GM19397 (cell line): ENCODE results near the gene CD55.
A peak's percentile ranks its signal among the peaks of the same experiment; 100 is the strongest.

ENCODE experiments used
- ATAC-seq: cut with Tn5 transposase; IDR thresholded peaks from one replicate; pipeline ENCODE4 v1.9.1; 2021; ENCODE audit warnings: mild to moderate bottlenecking, moderate library complexity; ENCODE audit not compliant: unreplicated experiment

CD55 gene

DNA sequence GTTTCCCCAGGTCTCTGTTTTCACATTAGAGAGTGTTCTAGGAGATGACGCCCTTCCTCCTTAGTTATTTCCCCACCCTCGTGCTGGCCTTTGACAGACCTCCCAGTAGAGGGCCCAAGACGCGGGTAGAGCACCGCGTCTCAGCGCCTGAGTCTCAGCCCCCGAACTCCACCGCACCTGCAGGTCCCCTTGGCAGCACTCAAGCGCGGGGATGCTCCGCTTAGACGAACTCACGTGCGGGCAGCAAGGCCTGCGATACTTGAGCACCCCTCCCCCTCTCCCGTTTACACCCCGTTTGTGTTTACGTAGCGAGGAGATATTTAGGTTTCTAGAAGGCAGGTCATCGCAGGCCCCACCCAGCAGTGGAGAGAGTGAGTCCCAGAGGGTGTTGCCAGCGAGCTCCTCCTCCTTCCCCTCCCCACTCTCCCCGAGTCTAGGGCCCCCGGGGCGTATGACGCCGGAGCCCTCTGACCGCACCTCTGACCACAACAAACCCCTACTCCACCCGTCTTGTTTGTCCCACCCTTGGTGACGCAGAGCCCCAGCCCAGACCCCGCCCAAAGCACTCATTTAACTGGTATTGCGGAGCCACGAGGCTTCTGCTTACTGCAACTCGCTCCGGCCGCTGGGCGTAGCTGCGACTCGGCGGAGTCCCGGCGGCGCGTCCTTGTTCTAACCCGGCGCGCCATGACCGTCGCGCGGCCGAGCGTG lies at the start of gene CD55:
CD55 (plus strand) TSS at position 600 of the 711 bp plus-strand sequence; CDS start at position 688, 88 bp downstream.
- peak; percentile 90 for ATAC-seq

DNA sequence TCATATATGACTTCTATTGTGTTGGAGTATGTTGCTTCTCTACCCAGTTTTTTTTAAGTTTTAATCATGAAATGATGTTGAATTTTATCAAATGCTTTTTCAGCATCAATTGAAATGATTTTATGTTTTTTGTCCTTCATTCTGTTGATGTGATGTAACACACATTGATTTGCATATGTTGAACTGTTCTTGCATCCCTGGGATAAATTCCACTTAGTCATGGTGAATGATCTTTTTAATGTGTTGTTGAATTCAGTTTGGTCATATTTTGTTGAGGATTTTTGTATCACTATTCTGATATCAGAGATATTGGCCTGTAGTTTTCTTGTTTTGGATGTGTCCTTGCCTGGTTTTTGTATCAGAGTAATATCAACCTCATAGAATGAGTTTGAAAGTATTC lies 46.6 kb upstream of the CD55 start:
- no peak for ATAC-seq

- ATAC-seq = no peak
These were observed 45.0 kb upstream of the CD55 start for GRCh38 chr1:207276465-207276864.

DNA sequence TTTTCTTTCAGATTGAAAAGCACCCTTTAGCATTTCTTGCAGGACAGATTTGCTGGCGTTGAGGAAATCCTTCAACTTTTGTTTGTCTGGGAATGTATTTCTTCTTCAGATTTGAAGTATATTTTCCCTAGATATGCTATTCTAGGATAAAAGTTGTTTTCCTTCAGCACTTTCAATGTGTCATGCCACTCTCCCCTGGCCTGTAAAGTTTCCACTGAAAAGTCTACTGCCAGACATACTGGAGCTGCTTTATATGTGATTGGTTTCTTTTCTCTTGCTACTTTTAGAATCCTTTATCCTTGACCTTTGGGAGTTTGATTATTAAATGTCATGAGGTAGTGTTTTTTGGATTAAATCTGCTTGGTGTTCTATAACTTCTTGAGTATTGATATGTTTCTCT lies 44.2 kb upstream of the CD55 start:
- ATAC-seq = no peak

GRCh38 chr1:207279652-207280051 lies 41.8 kb upstream of the CD55 start:
- no peak for ATAC-seq

DNA sequence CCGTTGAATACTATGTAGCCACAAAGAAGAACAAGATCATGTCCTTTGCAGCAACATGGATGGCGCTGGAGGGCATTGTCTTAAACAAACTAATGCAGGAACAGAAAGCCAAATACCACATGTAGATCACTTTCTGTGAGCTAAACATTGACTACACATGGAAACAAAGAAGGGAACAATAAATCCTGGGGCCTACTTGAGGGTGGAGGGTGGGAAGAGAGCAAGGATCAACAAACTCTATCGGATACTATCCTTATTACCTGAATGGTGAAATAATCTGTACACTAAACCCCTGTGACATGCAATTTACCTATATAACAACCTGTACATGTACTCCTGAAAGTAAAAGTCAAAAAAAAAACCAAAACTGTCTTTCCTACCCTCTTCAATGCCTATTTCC lies 40.8 kb upstream of the CD55 start:
- no peak for ATAC-seq

GRCh38 chr1:207282058-207282457 lies 39.4 kb upstream of the CD55 start:
- ATAC-seq = no peak

DNA sequence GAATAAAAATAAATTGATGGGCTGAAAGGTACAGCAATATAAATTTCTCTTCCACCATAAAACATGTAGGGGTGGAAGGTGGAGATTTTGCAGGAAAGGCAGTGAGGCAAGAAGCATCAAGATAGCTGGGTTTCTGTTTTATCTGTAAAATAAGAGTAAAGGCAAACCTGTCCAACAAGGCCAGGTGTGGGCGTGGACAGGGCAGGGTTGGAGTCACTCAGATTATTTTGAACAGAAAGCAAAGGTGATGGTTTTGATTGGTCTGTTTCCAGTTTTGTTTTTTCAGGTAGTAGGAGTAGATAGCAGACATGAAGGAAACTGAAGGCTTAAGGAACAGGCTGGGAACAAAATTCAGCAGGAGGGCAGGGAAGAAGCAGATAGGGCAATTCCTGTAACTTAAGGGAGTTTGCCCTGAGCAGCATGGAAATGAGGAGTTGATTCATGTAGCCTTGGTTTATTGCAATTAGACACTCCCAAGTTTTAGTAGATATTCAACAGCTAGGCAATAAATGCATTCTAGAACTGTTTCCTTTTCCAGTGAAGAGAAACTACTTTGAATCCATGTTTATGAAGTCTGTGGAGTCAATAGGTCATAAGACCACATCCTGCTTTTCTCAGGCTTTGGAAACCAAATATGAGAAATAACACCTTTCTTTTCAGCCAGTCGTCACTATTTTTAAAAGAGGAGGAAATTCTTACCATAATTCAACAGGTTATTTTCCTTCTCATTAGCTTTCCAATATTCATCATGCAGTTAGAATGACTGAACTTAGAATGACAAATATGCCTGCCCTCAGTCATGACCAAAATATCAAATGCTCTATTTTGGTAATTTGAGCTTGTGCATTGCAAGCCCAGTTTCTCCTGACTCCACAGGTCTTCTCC lies 38.7 kb upstream of the CD55 start:
- ATAC-seq = no peak

DNA sequence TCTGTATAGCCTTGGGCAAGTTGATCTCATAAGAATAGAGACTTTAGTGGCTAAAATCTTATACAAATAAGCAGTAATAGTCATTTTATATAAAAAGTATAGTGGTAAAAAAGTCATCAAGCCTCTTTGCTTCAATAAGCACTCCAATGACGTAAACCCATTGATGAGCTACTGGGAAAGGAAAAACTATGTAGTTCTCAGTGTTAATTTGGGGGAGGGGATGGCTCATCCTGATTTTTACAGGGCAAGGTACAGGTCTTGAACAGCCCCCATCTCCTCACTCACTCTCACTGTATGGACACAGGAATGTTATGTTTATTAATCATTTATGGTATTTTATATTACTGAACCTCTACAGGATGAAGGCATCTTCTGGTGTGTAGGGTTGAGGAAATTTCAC lies 38.1 kb upstream of the CD55 start:
- no peak for ATAC-seq

GRCh38 chr1:207284209-207284897 lies 37.1 kb upstream of the CD55 start:
- ATAC-seq = no peak

DNA sequence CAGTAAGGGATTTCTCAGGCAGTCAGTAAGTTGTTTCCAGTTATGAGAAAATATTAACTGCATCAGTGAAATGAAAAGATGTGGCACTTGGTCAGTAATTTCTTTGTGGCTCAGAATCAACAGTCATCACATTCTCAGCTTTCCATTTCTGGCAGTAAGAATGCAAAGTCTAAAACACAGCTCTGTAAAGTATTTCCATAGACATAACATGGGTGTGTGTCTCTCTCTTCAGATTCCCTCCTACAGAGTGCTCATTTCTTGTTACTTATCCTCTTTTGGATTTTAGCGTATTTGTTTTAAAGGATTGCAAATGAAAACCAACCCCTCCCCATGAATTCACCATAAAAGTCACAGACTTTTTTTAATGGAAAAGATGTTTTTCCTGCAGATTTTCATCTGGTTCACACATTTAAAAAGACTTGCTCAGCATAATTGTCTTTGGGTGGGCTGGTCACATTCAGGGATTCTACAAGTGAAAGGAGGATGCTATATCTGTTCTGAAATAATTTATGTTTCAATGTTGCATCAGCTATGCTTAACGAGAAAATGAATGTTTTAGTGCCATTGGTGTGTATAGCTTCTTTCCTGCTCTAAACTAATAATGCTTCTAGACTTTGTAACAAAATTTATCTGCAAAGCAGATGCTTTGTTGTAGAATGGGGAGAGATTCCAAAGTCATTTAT lies 34.6 kb upstream of the CD55 start:
- ATAC-seq = no peak

DNA sequence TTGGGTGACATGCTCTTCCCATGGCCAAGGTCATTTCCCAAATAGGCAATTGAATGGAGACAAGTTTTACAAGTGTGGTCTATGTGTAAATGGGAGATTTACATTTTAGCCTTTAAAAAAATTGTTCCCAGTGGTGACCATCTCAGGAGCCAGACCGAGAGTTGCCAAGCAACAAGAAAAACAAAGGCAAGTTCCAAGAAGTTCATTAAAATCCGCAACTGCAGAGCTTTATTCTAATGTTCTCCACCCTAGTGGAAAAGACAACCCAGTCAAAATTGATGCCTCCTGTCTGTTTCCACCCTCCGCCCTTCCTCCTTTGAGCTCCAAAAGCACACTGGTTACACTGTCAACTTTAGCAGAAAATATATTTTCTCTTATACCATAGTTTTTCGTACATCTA lies 33.2 kb upstream of the CD55 start:
- ATAC-seq = no peak

GRCh38 chr1:207289756-207290155 lies 31.7 kb upstream of the CD55 start:
- no peak for ATAC-seq

GRCh38 chr1:207291723-207292122 lies 29.8 kb upstream of the CD55 start:
- no peak for ATAC-seq

DNA sequence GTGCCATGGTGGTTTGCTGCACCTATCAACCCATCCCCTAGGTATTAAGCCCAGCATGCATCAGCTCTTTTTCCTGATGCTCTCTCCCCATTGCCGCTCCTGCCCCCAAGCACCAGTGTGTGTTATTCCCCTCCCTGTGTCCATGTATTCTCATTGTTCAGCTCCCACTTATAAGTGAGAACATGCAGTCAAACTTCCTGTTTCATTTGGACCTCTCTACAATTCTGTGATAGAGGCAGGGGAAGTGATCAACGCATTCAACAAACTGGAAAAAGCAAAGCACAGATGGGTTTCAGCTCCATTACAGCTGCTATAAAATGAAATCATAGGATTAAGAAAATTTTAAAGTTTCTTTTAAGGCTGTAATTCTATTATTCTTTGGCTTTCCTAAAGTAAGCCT lies 23.3 kb upstream of the CD55 start:
- ATAC-seq = no peak

DNA sequence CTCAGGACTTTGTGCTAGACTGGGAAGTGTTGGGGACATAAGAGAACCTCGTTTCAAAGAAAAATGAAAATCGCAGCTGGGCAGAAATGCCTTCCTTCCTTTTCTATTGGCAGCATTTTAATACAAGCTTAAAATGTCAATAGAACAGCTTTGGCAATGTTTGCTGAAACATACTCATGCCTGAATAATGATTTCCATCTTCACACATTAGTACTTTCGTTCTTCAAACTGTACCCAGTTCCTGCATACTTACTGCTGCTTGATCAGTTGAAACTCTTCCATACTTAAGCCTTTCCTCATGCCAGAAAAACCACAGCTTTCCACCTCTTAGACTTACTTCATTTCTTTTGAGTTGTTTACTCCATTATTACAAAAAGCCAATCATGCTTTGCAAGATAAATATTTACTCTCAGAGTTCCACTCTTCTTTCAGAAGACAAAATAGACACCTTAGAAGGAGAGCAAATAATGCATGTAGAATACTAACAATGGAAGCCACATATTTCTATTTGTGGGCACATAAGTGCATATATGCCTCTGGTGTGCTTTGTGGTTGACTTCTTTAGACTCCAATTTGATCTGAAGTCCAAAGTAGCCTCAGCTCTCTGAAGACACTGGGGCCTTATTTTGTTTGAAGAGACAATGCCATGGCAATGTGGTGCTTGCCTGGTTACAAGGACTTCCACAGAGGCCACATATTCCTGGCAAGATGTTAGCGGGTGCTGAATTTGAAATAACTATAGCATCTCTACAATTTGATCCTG lies 22.7 kb upstream of the CD55 start:
- no peak for ATAC-seq

- ATAC-seq = no peak
These were observed 20.5 kb upstream of the CD55 start for GRCh38 chr1:207300970-207301369.

GRCh38 chr1:207302618-207303393 lies 18.7 kb upstream of the CD55 start:
- no peak for ATAC-seq

DNA sequence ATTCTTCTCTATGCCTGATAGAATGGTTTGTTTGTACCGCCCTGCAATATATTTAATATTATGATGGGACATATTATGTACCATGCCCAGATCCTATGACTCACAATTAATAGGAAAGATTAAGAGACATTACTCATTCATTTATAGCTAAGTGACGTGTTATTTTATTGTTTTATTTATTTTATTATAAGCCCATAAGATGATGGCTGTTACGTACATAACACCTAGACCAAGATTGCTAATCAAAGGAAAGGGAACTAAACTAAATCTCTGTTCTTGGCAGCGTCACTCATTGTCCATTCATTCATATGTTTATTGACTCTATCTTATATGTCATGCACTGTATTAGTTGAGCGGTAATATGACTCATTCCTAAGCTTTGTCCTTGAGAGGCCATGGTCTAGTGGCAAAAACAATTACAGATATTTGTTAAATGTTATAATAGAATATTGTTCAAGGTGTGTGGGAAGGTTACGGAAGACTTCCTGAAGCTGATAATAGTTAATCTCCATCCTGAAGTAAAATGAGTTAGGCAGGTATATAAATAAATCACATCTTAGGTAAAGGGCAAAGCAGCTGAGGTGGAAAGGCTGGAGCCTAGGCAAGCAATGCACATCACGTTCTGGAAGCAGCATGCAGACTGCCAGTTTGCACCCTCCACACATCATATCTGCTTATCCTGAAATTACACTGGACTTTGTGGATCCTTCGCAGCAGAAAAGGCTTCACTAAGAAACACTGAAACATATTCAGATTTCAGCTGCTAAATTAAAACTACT lies 16.6 kb upstream of the CD55 start:
- no peak for ATAC-seq
